Activated naive CD4-positive, alpha-beta T cell treated with anti-CD3 and anti-CD28 coated beads for 36 hours (primary cell): ENCODE results near the gene MINDY3. TPM values are rescaled to one million over a fixed set of nuclear protein-coding genes. Genes with fewer than 3 reads are reported as not detected.

ENCODE experiments used
- CTCF ChIA-PET: fragments of 350-600 bp; sonication (Branson Sonifier 250); formaldehyde crosslinking; loops from one replicate; lab custom pipeline; 2021; ENCODE audit warnings: antibody characterized with exemption; lab: Charles Lee
- DNase-seq: peaks from one replicate; pipeline ENCODE4 v3.0.0-alpha.2; 2020
- H3K27ac Mint-ChIP-seq: one replicate; pipeline ENCODE4 v1.8.0; 2021; ENCODE audit warnings: mild to moderate bottlenecking, mixed read lengths
- H3K27me3 Mint-ChIP-seq: one replicate; pipeline ENCODE4 v1.8.0; 2021; ENCODE audit warnings: low read depth, mixed read lengths
- H3K36me3 Mint-ChIP-seq: one replicate; pipeline ENCODE4 v1.8.0; 2021; ENCODE audit warnings: low read depth, mixed read lengths
- H3K4me1 Mint-ChIP-seq: one replicate; pipeline ENCODE4 v1.8.0; 2021; ENCODE audit warnings: low read depth, mixed read lengths
- H3K4me3 Mint-ChIP-seq: one replicate; pipeline ENCODE4 v1.8.0; 2021; ENCODE audit warnings: mild to moderate bottlenecking, moderate library complexity, mixed read lengths
- H3K9me3 Mint-ChIP-seq: one replicate; pipeline ENCODE4 v1.8.0; 2021; ENCODE audit warnings: mixed read lengths
- intact Hi-C: fragments of 100-400 bp; cut with micrococcal nuclease; formaldehyde crosslinking; loops from one replicate; pipeline ENCODE4 v1.15.1; 2023
- total RNA-seq, 2 experiments: library from RNA; stranded (reverse); gene quantifications; one replicate each; pipeline ENCODE4 v1.2.3, GENCODE V29; 2021

Gene MINDY3
- total RNA-seq, 2 experiments from 2014 or later, result 9.0 to 12.0 TPM

DNA sequence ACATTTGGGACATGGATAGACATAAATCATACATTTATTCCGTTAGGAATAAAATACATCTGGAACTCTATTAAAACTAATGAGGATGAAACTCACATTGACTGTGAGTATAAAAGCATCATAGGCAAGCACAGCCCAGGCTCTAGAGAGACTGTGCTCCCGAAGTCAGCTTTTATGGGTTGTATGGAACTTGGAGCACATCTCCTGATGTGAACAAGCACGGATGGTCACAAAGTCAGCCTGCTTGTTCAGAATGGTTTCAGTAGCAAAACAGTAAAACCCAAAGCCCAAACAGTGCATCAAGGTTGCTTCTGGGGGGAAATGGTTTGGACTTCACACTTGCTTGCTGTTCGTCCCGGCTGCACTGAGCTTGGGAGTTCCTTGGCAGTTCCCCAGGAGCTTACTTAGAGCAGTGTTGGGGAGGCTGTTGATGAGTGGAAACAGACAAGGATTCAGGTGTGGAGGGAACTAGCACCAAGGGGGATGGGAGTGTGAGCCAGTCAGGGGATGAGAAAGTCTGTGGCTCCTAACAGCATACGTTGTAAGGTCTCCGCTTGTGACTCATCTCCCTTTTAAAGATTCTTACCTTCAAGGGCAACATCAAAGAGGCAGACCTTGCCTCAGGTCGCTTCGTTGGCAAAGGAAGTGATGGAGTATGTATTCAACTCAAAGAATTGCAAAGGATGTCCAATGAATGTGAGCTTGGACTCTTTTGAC, 120.9 kb downstream of the MINDY3 start:
- no peak overlapping the region for H3K4me3 Mint-ChIP-seq
- H3K9me3 Mint-ChIP-seq, result no peaks in the 10 kb centered on the region
- H3K27me3 Mint-ChIP-seq, result peaks cover 16% of the 10 kb centered on the region
- H3K27ac Mint-ChIP-seq, result no peak overlapping the region
- no peaks in the 10 kb centered on the region for H3K36me3 Mint-ChIP-seq
- CTCF ChIA-PET, result interaction anchor here (0.6 kb wide), 2 partner anchors 12 to 17 kb away, joined by 3 read pairs; no protein-coding TSS in a partner anchor
- intact Hi-C loops, result no loop called here
- no peaks in the 10 kb centered on the region for H3K4me1 Mint-ChIP-seq
- DNase-seq, result no peak

DNA sequence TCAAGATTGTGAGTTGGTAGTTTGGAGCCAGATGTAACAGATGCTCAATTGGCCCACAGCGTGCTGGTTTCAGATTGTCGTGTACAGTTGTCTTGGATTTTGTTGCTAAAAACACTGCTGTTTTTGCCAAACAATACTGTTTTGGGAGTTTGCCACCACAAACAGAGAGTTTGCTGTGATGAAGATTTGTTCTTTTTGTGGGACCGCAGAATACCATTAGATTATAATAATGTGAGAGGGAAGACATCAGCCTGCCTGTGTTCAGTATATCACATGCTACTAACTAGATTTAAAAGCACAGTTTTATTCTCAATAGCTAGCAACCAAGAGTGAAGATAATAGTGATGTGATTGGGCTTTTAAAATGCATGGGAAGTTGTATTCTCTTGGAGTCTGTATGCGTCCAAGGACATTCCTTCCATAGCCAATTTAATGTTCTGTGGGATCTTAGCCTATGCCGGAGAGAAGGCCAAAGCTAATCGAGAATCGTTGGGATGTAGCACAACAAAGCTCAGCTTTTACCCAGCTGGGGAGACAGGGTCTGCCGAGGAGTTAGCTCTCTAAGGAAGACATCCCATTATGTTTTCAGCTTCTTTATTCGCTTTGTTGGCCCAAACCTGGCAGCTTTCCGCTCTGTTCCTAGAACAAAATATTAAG, 121.9 kb downstream of the MINDY3 start:
- H3K4me3 Mint-ChIP-seq, result no peak overlapping the region
- H3K36me3 Mint-ChIP-seq, result no peaks in the 10 kb centered on the region
- intact Hi-C loops, result no loop called here
- H3K9me3 Mint-ChIP-seq, result no peaks in the 10 kb centered on the region
- no peaks in the 10 kb centered on the region for H3K4me1 Mint-ChIP-seq
- CTCF ChIA-PET, result no interaction called here
- H3K27ac Mint-ChIP-seq, result no peak overlapping the region
- DNase-seq, result no peak
- H3K27me3 Mint-ChIP-seq, result peaks cover 21% of the 10 kb centered on the region

- no peaks in the 10 kb centered on the region for H3K4me1 Mint-ChIP-seq
- H3K36me3 Mint-ChIP-seq, result no peaks in the 10 kb centered on the region
- intact Hi-C loops, result no loop called here
- CTCF ChIA-PET, result no interaction called here
- no peaks in the 10 kb centered on the region for H3K9me3 Mint-ChIP-seq
- no peak for DNase-seq
- H3K4me3 Mint-ChIP-seq, result no peak overlapping the region
- no peak overlapping the region for H3K27ac Mint-ChIP-seq
- H3K27me3 Mint-ChIP-seq, result peaks cover 21% of the 10 kb centered on the region
These were observed 122.7 kb downstream of the MINDY3 start for GRCh38 chr10:15737656-15738055.

DNA sequence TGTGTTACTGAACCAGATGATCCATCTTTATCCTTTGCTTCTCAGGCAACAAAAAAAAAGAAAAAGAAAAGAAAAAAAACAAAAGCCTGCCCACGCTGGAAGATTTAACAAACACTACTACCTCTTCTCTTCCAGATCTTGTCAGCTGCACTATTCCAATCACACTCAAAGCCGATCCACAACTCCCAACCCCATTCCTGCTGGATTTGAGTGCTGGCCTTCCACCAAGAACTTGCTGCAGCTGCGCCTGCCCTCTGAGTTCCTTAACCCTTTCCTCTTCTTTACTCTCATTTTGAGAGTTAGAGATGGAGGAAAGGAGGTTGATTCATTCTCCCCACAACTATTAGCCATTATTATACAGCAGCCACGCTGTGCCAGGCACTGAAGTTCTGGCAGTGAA, 124.5 kb downstream of the MINDY3 start:
- peaks cover 11% of the 10 kb centered on the region for H3K27me3 Mint-ChIP-seq
- H3K4me3 Mint-ChIP-seq, result no peak overlapping the region
- H3K9me3 Mint-ChIP-seq, result peaks cover 4% of the 10 kb centered on the region
- CTCF ChIA-PET, result no interaction called here
- H3K4me1 Mint-ChIP-seq, result no peaks in the 10 kb centered on the region
- no peaks in the 10 kb centered on the region for H3K36me3 Mint-ChIP-seq
- no peak overlapping the region for H3K27ac Mint-ChIP-seq
- intact Hi-C loops, result no loop called here
- DNase-seq, result no peak

- H3K4me3 Mint-ChIP-seq, result no peak overlapping the region
- no peaks in the 10 kb centered on the region for H3K36me3 Mint-ChIP-seq
- peaks cover 10% of the 10 kb centered on the region for H3K27me3 Mint-ChIP-seq
- CTCF ChIA-PET, result no interaction called here
- no peaks in the 10 kb centered on the region for H3K4me1 Mint-ChIP-seq
- no peak overlapping the region for H3K27ac Mint-ChIP-seq
- peaks cover 10% of the 10 kb centered on the region for H3K9me3 Mint-ChIP-seq
- DNase-seq, result no peak
- intact Hi-C loops, result no loop called here
These were observed 130.0 kb downstream of the MINDY3 start for GRCh38 chr10:15730341-15730740.

GRCh38 chr10:15729890-15730289, 130.4 kb downstream of the MINDY3 start:
- H3K4me1 Mint-ChIP-seq, result no peaks in the 10 kb centered on the region
- H3K9me3 Mint-ChIP-seq, result peaks cover 10% of the 10 kb centered on the region
- intact Hi-C loops, result no loop called here
- H3K27ac Mint-ChIP-seq, result no peak overlapping the region
- no peaks in the 10 kb centered on the region for H3K36me3 Mint-ChIP-seq
- CTCF ChIA-PET, result no interaction called here
- DNase-seq, result no peak
- H3K27me3 Mint-ChIP-seq, result peaks cover 13% of the 10 kb centered on the region
- H3K4me3 Mint-ChIP-seq, result no peak overlapping the region

Other genes starting within 250 kb of the MINDY3 start
- gene ITGA8, start 140.6 kb downstream of the MINDY3 start, total RNA-seq, result not detected